Endodermal cell (in vitro differentiated cells): Measurements from ENCODE around the gene FXYD6. TPM values are rescaled to one million over a fixed set of nuclear protein-coding genes. Genes with fewer than 3 reads are reported as not detected.

Experiments
- DNase-seq: peaks from one replicate; pipeline ENCODE4 v3.0.0-alpha.2; 2017
- H3K27ac ChIP-seq: 2 replicates; pipeline ENCODE4 v1.5.1; 2013; ENCODE audit warnings: mild to moderate bottlenecking, low read depth, low read length, moderate library complexity
- H3K27me3 ChIP-seq: 2 replicates; pipeline ENCODE4 v1.6.1; 2013; ENCODE audit warnings: mild to moderate bottlenecking, low read length, moderate library complexity; ENCODE audit not compliant: insufficient read depth, control insufficient read depth, poor library complexity, severe bottlenecking
- H3K36me3 ChIP-seq: 2 replicates; pipeline ENCODE4 v1.7.0; 2013; ENCODE audit warnings: mild to moderate bottlenecking, low read length, moderate library complexity; ENCODE audit not compliant: control insufficient read depth, insufficient read depth
- H3K4me1 ChIP-seq: one replicate; pipeline ENCODE4 v1.7.0; 2013; ENCODE audit warnings: low read length; ENCODE audit not compliant: control insufficient read depth, insufficient read depth
- H3K4me3 ChIP-seq: 2 replicates; pipeline ENCODE4 v1.5.1; 2013; ENCODE audit warnings: mild to moderate bottlenecking, low read length, moderate library complexity
- H3K9ac ChIP-seq: 2 replicates; pipeline ENCODE4 v1.6.1; 2013; ENCODE audit warnings: mild to moderate bottlenecking, low read length, moderate library complexity; ENCODE audit not compliant: poor library complexity, severe bottlenecking; ENCODE audit errors: extremely low read depth
- H3K9me3 ChIP-seq: 2 replicates; pipeline ENCODE4 v1.6.1; 2013; ENCODE audit warnings: mild to moderate bottlenecking, low read length, moderate library complexity; ENCODE audit not compliant: control insufficient read depth
- H3K27ac Mint-ChIP-seq: 2 replicates; pipeline ENCODE4 v1.8.0; 2020; ENCODE audit warnings: mixed read lengths
- H3K27me3 Mint-ChIP-seq: 2 replicates; pipeline ENCODE4 v1.8.0; 2021; ENCODE audit warnings: mild to moderate bottlenecking, mixed read lengths; ENCODE audit not compliant: insufficient read depth
- H3K36me3 Mint-ChIP-seq: 2 replicates; pipeline ENCODE4 v1.8.0; 2020; ENCODE audit warnings: low read depth, mixed read lengths
- H3K4me1 Mint-ChIP-seq: 2 replicates; pipeline ENCODE4 v1.8.0; 2020; ENCODE audit warnings: mixed read lengths
- H3K4me3 Mint-ChIP-seq: 2 replicates; pipeline ENCODE4 v1.8.0; 2020; ENCODE audit warnings: mild to moderate bottlenecking, moderate library complexity, mixed read lengths
- H3K9me3 Mint-ChIP-seq: 2 replicates; pipeline ENCODE4 v1.8.0; 2020; ENCODE audit warnings: mild to moderate bottlenecking, mixed read lengths
- CTCF ChIP-seq: fragments of 200-600 bp; sonication (generic); conservative IDR thresholded peaks from 2 replicates; pipeline ENCODE4 v1.5.0; 2021; ENCODE audit warnings: antibody characterized with exemption, mild to moderate bottlenecking
- WGBS, 2 experiments: methylation state at CpG; one replicate each; pipeline versions ENCODE4 v1.1.5 to v1.1.7; 2013; ENCODE audit warnings: missing lambda C conversion rate in 2 of 2, mixed read lengths in 1 of 2; ENCODE audit not compliant: insufficient coverage in 1 of 2, insufficient read length in 1 of 2; 5-methylcytosine and 5-hydroxymethylcytosine counted together
- total RNA-seq, 2 donors: library from RNA; stranded (reverse); fragmentation: NEBNext Ultra II Directional in 1 of 2; extraction: Animal tissue kit (Norgen Biotek cat#: 25700) in 1 of 2; gene quantifications; 2 replicates in 1 of 2; 3 replicates in 1 of 2; pipeline ENCODE4 v1.2.1, GENCODE V29; 2021

The FXYD6 gene
- total RNA-seq, 2 donors from 2014 or later = 54.1 to 61.8 TPM

DNA sequence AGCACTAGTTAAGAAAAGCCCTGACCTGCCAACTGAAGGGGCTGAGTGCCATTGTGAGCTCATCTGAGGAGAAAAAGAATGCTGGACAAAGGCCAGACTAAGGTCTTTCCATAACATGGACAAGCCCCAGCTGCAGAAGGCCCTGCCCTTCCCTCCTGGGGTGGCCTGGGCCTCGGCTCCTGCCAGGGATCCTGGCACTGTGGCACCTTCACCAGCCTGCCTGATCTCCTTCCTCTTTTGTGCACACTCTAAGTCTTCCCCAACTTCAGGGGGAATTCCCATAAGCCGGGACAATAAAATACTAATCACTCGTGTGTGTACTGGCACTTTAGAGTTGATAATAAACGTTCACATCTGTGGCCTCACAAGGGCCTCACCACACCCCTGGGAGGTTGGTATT is 42.9 kb upstream of the FXYD6 start:
- Mint-ChIP-seq H3K4me1 (peaks cover 11% of the 10 kb centered on the region), H3K27me3 (peaks cover under 1% of the 10 kb centered on the region), H3K27ac (no peak overlapping the region), H3K4me3 (no peak overlapping the region), H3K36me3 (no peaks in the 10 kb centered on the region), H3K9me3 (no peaks in the 10 kb centered on the region)
- no peaks in the 10 kb centered on the region for H3K36me3 ChIP-seq
- peak; percentile 28 for DNase-seq
- TF ChIP-seq CTCF = no peak
- no peak overlapping the region for H3K4me3 ChIP-seq
- no peaks in the 10 kb centered on the region for H3K4me1 ChIP-seq
- H3K9ac ChIP-seq = no peak overlapping the region
- WGBS, 2 experiments = 80 to 83% methylated on average over 2 to 4 of the region's 4 CpGs
- H3K27me3 ChIP-seq = peaks cover 4% of the 10 kb centered on the region
- no peak overlapping the region for H3K27ac ChIP-seq
- no peaks in the 10 kb centered on the region for H3K9me3 ChIP-seq

- no peaks in the 10 kb centered on the region for H3K9me3 ChIP-seq
- 88 to 96% methylated on average over 9 to 16 of the region's 17 CpGs for WGBS, 2 experiments
These were observed 42.2 kb upstream of the FXYD6 start for GRCh38 chr11:117918366-117919255.

GRCh38 chr11:117917591-117918151 is 41.2 kb upstream of the FXYD6 start:
- no peak overlapping the region for H3K27ac ChIP-seq
- no peaks in the 10 kb centered on the region for H3K36me3 Mint-ChIP-seq
- H3K4me3 ChIP-seq = no peak overlapping the region
- no peaks in the 10 kb centered on the region for H3K9me3 ChIP-seq
- no peaks in the 10 kb centered on the region for H3K9me3 Mint-ChIP-seq
- H3K9ac ChIP-seq = no peak overlapping the region
- DNase-seq = peak; percentile 28
- no peak overlapping the region for H3K27ac Mint-ChIP-seq
- no peaks in the 10 kb centered on the region for H3K4me1 ChIP-seq
- peaks cover 2% of the 10 kb centered on the region for H3K27me3 Mint-ChIP-seq
- H3K36me3 ChIP-seq = no peaks in the 10 kb centered on the region
- 90% methylated on average over 2 to 5 of the region's 5 CpGs for WGBS, 2 experiments
- H3K27me3 ChIP-seq = peaks cover 4% of the 10 kb centered on the region
- no peak for TF ChIP-seq CTCF
- H3K4me3 Mint-ChIP-seq = no peak overlapping the region
- H3K4me1 Mint-ChIP-seq = peaks cover 14% of the 10 kb centered on the region

More at GRCh38 chr11:117918366-117919255, 42.2 kb upstream of the FXYD6 start:
- H3K36me3 Mint-ChIP-seq = no peaks in the 10 kb centered on the region
- Histone ChIP-seq H3K4me3 (no peak overlapping the region), H3K4me1 (no peaks in the 10 kb centered on the region), H3K27ac (no peak overlapping the region), H3K9ac (no peak overlapping the region), H3K27me3 (peaks cover 4% of the 10 kb centered on the region), H3K36me3 (no peaks in the 10 kb centered on the region)
- peak; percentile 33 for DNase-seq
- H3K4me3 Mint-ChIP-seq = no peak overlapping the region
- H3K27me3 Mint-ChIP-seq = peaks cover 2% of the 10 kb centered on the region
- peaks cover 14% of the 10 kb centered on the region for H3K4me1 Mint-ChIP-seq
- no peak overlapping the region for H3K27ac Mint-ChIP-seq
- no peak for TF ChIP-seq CTCF
- no peaks in the 10 kb centered on the region for H3K9me3 Mint-ChIP-seq
